Muscle of back (tissue), 11 donors: ENCODE measurements around the gene HOMER3. TPM values are rescaled to one million over a fixed set of nuclear protein-coding genes. Genes with fewer than 3 reads are reported as not detected.
"Not testable (repeated sequence)": the region's sequence is repeated elsewhere in the genome, so short reads cannot be mapped to it uniquely, and the experiment has no call there.

Experiments
- DNase-seq, 3 donors: peaks; one replicate each; pipeline versions ENCODE4 v3.0.0 to v3.0.0-alpha.2; 2013
- polyA plus RNA-seq, 10 donors: library from polyadenylated mRNA; unstranded; fragments of 120-200 nt; gene quantifications; one replicate each; pipeline ENCODE4 v1.2.1, GENCODE V29; 2013; ENCODE audit not compliant: insufficient read length in 10 of 10

HOMER3 gene
- polyA plus RNA-seq, 10 donors, result 56.0 to 77.6 (median 63.5) TPM

GRCh38 chr19:18960370-18960769, 19.4 kb upstream of the HOMER3 start:
- DNase-seq, result no peak

- no peak for DNase-seq
Observed at GRCh38 chr19:18955042-18955441, 14.0 kb upstream of the HOMER3 start.

DNA sequence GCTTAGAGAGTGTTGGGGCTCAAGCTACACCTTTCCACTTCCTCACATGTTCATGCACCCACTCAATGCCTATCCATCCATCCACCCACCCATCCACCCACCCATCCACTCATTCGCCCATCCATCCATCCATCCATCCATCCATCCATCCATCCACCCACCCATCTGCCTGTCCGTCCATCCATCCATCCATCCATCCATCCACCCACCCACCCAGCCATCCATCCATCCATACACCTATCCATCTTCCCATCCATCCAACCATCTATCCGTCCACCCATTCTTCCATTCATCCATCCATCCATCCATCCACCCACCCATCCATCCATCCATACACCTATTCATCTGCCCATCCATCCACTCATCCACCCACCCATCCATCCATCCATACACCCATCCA, 13.1 kb upstream of the HOMER3 start:
- no peak for DNase-seq

GRCh38 chr19:18952364-18953003, 11.5 kb upstream of the HOMER3 start:
- DNase-seq, result not testable (repeated sequence)

DNA sequence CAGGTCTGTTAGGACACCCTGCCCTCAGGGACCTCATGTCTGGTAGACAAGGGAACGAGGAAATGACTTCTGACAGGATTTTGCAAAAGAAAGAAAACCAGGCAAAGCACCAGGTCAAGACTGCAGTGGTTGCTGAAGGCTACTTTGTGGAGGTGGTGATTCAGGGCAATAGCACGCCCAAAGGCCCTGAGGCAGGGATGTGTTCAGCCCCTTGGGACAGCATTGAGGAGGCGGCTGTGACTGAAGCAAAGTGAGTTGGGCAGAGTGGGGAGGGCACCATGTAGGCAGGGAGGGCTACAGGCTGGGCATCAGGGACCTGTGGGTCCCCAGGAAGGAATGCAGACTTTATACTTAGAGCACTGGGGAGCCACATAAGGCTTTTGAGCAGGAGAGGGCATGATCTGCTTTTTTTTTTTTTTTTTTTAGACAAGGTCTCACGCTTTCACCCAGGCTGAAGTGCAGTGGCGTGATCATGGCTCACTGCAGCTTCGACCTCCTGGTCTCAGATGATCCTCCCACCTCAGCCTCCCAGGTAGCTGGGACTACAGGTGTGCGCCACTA, 10.8 kb upstream of the HOMER3 start:
- DNase-seq, result no peak

DNA sequence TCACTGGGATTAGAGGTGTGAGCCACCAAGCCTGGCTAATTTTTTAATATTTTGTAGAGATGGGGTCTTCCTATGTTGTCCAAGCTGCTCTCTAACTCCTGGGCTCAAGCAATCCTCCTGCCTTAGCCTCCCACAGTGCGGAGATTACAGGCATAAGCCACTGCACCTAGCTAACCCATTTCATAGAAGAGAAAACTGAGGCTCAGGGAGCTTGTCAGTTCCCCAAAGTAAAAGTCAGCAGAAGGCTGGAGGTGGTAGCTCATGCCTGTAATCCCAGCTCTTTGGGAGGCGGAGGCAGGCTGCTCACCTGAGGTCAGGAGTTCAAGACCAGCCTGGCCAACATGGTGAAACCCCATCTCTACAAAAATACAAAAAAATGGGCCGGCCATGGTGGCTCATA, 8.8 kb upstream of the HOMER3 start:
- DNase-seq, result no peak

DNA sequence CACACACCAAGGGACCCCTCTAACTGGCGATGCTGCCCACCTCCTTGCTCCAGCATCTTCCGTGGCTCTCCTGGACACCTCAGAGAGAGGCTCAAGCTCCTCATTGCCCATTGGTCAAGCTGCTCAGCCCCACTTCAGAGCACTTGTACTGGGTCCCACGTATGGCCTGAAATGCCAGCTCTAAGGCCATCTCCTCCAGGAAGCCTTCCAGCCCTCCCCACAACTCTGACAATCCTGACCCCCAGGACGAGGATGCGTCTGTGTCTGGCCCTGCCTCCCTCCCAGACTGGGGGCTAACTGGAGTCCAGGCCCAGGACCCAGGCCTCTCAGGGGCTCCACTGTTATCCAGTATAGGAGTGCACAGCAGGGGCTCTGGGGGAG, 7.9 kb upstream of the HOMER3 start:
- DNase-seq, result no peak

GRCh38 chr19:18948075-18948975, 7.3 kb upstream of the HOMER3 start:
- no peak for DNase-seq

- no peak for DNase-seq
Observed at GRCh38 chr19:18946918-18947317, 5.9 kb upstream of the HOMER3 start.

DNA sequence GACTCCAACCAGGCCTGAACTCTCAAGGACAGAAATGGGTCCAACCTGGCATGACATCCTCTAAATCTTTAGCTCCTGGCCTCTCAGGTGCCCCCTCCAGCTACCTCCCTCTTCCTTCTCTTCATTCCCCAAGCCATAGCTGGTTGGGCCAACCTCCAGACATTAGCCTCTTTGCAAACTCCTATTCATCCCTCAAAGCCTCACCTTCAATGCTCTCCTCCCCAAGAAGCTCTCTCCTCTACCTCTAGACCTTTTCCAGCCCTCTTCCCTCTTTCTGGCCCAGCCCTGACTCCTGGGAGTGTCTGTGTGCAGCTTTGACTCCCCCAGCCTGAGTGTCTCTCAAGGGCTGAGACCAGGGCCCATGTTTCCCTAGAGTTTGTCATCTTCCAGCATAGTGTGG, 5.3 kb upstream of the HOMER3 start:
- no peak for DNase-seq

DNA sequence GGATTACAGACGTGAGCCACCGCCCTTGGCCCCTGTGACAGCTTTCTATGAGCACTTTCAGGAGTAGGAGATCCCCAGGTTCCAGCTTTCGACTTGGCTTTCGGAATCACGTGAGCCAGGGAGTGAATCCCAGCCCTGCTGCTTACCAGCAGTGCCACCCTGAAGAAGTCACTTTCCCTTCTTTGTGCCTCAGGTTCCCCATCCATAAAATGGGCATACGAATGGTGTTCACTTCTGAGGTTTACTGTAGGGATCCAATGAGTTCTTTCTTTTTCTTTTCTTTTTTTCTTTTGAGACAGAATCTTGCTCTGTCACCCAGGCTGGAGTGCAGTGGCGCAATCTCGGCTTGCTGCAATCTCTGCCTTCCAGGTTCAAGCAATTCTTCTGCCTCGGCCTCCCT, 4.3 kb upstream of the HOMER3 start:
- DNase-seq, result no peak

DNA sequence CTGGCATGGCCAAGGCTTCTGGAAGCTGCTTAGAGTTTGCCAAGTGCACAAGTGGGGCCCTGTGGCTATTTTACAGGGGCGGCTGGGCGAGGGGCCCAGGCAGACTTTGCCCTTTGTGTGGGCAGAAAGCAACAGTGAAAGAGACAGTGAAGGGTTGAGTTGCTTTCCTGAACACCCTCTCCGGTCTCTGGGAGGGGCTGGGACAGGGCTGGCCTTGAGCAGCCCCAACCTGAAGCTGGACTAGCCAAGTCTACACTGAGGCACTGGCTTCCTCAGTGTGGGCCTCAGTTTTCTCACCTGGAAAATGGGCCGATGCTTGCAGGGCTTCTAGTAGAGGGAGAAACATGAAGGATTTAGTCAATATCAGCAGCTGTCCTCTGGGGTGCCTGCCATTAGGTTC, 2.4 kb upstream of the HOMER3 start:
- no peak for DNase-seq

- no peak for DNase-seq
Observed at GRCh38 chr19:18942692-18943091, 1.7 kb upstream of the HOMER3 start.

DNA sequence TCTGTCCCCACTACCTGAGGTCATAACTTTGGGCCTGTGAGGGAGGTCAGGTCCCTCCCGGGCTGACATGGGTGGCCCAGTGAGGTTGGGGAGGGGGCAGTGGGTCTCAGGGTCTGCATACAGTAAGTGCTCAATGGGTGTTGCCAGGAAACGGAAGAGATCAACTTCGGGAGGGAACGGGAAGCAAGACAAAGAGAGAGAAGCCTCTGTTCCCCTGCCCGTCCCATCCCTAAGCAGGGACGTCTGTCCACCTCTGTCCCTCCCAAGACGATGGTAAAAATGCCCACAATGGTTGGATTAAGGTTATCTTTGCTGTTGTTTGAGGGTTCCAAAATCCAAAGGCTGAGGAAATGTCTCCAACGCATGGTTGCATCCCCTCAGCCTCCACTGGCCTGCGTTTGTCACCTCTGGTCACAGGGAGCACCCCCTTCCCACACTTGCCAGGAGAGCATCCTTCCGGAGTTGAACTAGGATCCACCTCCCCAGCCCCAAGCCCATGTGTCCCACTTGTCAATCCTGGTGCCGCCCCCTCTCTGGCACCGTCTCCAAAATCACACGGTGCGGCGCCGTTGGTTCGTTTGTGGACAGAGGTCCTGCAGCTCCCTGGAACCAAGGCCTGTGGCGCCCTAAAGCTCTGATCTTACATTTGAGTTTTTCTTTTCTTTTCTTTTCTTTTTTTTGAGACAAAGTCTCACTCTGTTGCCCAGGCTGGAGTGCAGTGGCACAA, 774 bp upstream of the HOMER3 start:
- DNase-seq, result peak in 1 of 3 donors; percentile 40

DNA sequence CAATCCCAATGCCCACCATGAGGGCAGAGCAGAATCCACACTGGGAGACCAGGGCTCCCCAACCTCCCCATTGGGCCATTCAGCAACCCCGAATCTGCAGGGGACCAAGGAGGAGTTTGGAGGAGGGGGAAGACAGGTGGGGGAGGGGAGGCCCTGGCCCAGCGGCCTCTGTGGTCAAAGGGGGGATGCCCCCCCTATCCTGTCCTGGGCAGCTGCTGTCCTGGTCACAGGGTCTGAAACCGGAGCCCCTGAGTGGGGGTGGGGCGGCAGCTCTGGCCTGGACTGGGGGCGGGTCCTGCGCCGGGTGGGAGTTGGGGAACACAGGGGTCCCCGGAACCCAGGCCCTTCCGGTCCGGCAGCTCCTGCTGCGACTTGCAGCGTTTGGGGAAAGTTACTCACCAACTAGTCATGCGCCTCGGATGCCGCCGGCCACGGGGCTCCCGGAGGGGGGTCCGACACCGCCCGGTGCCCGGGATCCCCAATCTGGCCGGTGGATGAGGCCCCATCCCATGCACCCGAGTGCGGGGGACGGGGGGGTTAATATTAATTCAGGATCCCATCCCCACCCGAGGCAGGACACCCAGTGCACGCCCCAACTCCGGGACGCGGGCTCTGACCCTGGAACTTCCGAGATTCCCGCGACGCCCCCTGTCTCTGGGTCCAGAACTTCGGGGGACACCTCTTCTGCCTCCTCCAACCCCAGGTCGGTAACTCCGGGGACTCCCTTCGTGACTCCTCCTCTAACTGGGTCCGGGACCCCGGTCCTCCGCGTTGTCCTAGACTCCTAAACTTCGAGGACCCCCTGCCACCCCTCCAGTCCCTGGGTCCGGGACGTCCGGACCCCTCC, 872 bp downstream of the HOMER3 start:
- DNase-seq, result peak in 2 of 3 donors; percentile 63 to 68

DNA sequence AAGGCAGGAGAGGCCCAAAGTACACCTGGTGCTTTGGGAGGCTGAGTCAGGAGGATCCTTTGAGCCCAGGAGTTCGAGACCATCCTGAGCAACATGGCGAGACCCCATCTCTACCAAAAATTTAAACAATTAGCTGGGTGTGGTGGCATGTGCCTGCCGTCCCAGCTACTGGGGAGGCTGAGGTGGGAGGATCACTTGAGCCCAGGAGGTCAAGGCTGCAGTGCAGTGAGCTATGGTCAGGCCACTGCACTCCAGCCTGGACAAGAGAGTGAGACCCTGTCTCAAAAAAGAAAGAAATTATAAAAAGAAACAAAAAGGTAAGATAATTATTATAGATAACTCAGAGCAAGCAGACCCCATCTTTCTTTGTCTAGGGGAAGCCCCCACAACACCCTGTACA, 1.9 kb downstream of the HOMER3 start:
- DNase-seq, result no peak

- no peak for DNase-seq
Observed at GRCh38 chr19:18933297-18933696, 7.7 kb downstream of the HOMER3 start.

DNA sequence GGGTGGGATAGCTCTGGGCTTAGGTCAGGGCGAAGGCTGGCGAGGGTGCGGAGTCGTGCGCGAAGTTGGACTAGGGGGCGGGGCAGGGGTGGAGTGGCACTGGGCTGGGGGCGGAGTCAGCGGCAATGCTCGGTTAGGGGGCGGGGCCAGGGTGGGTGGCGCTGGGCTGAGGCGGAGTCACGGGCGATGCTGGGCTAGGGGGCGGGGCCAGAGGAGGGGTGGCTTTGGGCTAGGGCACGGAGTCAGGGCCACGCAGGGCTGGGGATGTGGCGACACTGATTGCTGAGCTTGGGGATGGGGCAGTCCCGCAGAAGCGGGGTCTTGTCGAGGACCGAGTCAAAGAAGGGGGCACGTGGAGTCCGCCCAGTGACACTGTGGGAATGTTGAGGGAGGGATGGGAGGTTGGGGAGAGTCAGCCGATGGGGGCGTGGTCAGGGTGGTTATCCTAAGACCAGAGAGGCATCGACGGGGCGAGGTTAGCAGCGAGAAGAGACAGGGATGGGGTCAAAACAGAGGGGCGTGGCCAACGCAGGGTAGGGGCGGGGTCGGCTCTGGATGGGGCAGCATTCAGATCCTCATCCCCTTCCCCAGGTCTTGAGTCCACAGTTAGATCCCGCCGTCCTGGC, 8.7 kb downstream of the HOMER3 start:
- peak in 2 of 3 donors; percentile 45 to 66 for DNase-seq

- no peak for DNase-seq
Observed at GRCh38 chr19:18931316-18932162, 9.5 kb downstream of the HOMER3 start.

DNA sequence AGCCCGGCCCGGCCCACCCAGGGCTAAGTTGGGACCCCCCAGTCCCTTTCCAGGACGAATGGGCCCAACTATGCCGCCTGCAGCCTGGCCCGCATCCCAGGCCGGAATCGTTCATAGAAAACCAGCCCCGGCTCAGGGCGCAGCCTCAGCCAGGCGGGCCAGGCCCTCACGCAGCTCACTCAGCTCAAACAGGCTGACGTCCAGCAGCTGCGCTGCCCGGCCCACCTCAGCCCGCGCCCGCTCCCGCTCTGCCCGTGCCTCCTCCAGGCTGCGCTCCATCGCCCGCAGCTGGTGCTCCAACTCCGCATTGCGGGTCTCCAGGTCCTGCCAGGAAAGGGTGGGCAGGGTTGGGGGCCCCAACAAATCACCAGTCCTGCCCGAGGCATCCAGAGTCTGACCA, 11.7 kb downstream of the HOMER3 start:
- DNase-seq, result no peak
